ENCODE data around the gene CLCN7.
"Not testable (repeated sequence)": the region's sequence is repeated elsewhere in the genome, so short reads cannot be mapped to it uniquely, and the experiment has no call there.

CLCN7 gene

DNA sequence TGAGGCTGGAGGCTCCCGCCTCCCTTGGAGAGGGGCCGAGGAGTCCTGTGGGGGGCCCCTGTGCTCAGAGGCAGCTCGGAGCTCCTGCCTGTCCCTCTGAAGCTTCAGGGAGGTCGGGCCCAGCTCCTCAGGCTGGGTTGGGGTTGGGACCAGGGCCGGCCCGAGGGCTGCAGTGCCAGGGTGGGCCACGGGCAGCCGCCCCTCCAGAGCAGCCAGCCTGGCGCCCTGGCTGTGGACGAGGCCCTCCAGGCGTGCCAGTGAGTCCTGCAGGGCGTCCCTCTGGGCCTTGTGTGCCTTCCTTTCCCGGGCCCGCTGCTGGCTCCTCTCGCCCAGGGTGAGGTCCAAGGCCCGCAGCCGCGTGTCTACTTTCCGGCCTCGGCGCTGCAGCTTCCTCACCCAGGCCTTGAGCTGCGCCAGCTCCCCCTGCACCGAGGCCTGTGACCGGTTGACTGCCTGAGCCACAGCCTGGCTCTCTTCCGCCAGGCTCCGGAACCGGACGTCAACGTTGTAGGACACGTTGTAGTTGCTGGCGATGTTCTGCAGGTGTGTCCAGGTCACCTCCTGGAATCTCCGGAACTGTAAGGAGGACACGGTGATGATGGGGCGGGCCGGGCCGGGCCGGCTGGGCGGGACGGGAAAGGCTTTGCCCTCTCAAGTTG, 12.7 kb upstream of the CLCN7 start:
- H3K27ac Mint-ChIP-seq = no peak overlapping the region
- peaks cover 3% of the 10 kb centered on the region for H3K4me1 Mint-ChIP-seq
- peaks cover 44% of the 10 kb centered on the region for H3K27me3 Mint-ChIP-seq (ENCODE audit: low read depth, poor library complexity)
- no peaks in the 10 kb centered on the region for H3K9me3 Mint-ChIP-seq
- TF ChIP-seq, protein P1, sequence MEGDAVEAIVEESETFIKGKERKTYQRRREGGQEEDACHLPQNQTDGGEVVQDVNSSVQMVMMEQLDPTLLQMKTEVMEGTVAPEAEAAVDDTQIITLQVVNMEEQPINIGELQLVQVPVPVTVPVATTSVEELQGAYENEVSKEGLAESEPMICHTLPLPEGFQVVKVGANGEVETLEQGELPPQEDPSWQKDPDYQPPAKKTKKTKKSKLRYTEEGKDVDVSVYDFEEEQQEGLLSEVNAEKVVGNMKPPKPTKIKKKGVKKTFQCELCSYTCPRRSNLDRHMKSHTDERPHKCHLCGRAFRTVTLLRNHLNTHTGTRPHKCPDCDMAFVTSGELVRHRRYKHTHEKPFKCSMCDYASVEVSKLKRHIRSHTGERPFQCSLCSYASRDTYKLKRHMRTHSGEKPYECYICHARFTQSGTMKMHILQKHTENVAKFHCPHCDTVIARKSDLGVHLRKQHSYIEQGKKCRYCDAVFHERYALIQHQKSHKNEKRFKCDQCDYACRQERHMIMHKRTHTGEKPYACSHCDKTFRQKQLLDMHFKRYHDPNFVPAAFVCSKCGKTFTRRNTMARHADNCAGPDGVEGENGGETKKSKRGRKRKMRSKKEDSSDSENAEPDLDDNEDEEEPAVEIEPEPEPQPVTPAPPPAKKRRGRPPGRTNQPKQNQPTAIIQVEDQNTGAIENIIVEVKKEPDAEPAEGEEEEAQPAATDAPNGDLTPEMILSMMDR (IDR thresholded peaks at IDR 0.05) = no peak
- DNase-seq = no peak
- no peak overlapping the region for H3K4me3 Mint-ChIP-seq
- no peaks in the 10 kb centered on the region for H3K36me3 Mint-ChIP-seq (ENCODE audit: low read depth)

DNA sequence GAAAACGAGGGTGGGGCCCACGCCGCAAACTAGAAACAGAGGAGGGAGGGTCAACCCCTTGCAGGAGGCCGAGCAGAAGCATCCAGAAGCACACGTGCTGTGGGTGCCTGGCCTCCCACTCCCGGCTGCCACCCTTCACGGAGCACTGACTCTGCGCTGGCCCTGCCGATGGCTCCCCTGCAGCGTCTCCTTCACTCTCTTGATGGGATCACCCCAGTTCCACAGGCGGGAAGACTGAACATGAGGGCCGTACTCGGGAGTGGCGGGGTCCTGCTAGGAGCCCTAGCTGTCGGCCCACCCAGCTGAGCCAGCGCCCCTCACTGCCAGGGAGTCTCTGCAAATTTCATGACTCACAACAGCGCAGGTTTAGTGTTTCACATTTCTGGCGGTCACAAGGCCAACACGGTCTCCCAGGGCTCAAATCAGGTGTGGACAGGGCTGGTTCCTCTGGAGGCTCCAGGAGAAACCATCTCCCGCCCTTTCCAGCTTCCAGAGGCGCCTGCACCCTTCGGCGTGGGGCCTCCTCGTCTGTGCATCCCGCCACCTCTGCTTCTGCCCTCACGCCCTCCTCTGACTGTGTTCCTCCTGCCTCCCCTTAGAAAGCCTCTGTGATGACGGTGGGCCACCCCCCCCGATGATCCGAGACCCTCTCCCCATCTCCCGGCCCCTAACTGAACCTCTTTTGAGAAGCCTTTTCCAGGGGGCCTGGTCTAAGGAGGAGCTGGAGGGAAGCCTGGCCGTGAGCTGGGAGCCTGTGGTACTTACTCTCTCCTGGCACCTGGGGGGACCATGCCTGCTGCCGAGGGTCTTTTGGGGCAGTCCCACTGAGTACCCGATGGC, 11.9 kb upstream of the CLCN7 start:
- TF ChIP-seq, protein P1 (IDR thresholded peaks at IDR 0.05) = no peak

DNA sequence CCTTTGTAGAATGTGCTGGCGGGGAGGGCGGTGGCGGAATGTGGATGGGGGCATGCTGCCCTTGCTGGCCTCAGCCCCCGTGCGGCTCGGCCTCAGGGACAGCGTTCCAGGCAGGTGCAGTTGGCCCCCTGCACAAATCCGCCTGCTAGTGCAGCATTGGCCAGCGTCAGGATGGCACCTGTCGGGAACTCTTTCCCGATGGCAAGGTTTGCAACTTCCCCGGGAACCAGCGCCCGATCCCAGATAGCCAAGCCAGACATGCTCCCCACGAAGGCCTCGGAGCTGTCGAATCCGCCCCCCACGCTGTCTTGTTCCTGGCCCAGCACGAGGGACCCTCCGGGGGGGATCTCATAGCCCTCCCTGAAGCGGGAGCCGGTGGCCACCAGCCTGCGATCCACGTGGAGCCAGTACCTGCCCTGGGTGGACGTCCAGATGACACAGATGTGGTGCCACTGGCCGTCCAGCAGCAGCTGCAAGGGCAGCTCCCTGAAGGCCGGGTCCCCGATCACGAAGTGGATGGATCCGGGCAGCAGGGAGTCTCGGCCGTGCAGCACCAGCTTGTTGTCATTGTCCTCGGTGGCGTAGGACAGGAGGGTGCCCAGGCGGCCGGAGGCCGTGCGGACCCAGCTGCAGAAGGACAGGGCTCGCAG, 11.1 kb upstream of the CLCN7 start:
- Mint-ChIP-seq H3K4me3 (no peak overlapping the region), H3K27me3 (ENCODE audit: low read depth, poor library complexity) (peaks cover 59% of the 10 kb centered on the region), H3K9me3 (no peaks in the 10 kb centered on the region), H3K36me3 (ENCODE audit: low read depth) (no peaks in the 10 kb centered on the region), H3K4me1 (no peaks in the 10 kb centered on the region), H3K27ac (no peak overlapping the region)
- DNase-seq = no peak
- TF ChIP-seq, protein P1 (IDR thresholded peaks at IDR 0.05) = no peak

More for the DNA sequence above, 11.9 kb upstream of the CLCN7 start:
- Mint-ChIP-seq H3K4me1 (no peaks in the 10 kb centered on the region), H3K36me3 (ENCODE audit: low read depth) (no peaks in the 10 kb centered on the region), H3K27ac (no peak overlapping the region), H3K9me3 (no peaks in the 10 kb centered on the region), H3K27me3 (ENCODE audit: low read depth, poor library complexity) (peaks cover 52% of the 10 kb centered on the region), H3K4me3 (no peak overlapping the region)
- DNase-seq = no peak

DNA sequence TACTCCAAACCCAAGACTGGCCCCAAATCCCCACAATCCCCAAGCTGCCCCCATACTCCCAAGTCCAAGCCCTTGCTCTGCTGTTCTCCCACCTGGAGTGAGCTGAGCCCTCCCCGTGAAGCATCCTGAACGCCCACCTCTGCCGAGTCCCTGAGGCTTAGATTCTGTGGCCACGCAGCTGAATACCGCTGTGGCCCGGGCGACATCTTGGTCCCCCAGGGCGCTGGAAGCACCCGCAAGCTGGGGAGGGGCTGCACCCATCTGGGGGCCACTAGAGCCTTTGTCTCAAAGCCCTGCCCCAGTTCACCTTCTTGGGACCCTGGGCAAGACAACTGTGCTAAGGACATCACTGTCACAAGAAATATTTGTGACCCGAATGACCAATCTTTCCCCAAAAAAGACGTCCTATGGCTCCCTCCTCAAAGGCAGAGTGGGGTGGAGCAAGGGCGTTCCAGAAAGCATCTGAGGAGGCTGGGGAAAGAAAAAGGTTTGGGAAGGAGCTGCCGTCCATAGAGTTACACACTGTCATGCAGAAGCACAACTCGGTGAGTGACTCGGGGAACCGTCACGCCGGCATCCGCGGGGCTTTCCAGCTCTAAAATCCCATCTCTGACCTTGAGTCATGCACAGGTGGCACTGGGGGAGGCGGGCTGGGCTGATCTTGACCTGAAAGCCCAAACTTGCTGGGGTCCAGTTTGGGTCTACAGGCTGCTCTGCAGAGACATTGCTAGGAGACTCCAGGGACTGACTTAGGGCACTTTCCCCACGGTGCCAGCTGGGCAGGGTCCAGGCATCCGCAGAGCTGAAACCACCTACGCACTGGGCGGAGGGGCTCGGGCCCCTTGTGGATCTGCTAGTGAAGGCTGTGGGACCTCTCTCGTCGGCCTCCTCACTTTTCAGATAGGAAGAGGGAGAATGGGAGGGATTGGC, 7.3 kb upstream of the CLCN7 start:
- peaks cover 59% of the 10 kb centered on the region for H3K27me3 Mint-ChIP-seq (ENCODE audit: low read depth, poor library complexity)
- no peak for DNase-seq
- TF ChIP-seq, protein P1 (IDR thresholded peaks at IDR 0.05) = no peak
- H3K36me3 Mint-ChIP-seq (ENCODE audit: low read depth) = no peaks in the 10 kb centered on the region
- peaks cover 17% of the 10 kb centered on the region for H3K9me3 Mint-ChIP-seq
- H3K4me1 Mint-ChIP-seq = no peaks in the 10 kb centered on the region
- no peak overlapping the region for H3K27ac Mint-ChIP-seq
- H3K4me3 Mint-ChIP-seq = no peak overlapping the region

DNA sequence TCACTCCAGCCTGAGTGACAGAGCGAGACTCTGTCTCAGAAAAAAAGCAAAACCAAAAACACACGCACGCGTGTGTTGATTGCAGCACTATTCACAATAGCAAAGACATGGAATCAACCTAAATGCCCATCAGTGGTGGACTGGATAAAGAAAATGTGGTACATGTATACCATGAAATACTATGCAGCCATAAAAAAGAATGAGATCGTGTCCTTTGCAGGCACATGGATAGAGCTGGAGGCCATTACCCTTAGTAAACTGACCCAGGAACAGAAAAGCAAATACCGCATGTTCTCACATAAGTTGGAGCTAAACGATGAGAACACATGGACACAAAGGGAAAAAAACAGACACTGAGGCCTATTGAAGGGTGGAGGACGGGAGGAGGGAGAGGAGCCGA, 4.1 kb upstream of the CLCN7 start:
- not testable (repeated sequence) for H3K4me3 Mint-ChIP-seq
- H3K27me3 Mint-ChIP-seq (ENCODE audit: low read depth, poor library complexity) = peaks cover 38% of the 10 kb centered on the region

More for the DNA sequence above, 4.1 kb upstream of the CLCN7 start:
- DNase-seq; H3K4me1 Mint-ChIP-seq; H3K36me3 Mint-ChIP-seq (ENCODE audit: low read depth): not testable (repeated sequence)
- H3K27ac Mint-ChIP-seq = peak overlapping the region; percentile 34
- peaks cover 31% of the 10 kb centered on the region for H3K9me3 Mint-ChIP-seq
